ENCODE data around the gene FOXO1. TPM values are rescaled to one million over a fixed set of nuclear protein-coding genes. Genes with fewer than 3 reads are reported as not detected.

Gene FOXO1
- total RNA-seq, 2 donors from 2014 or later: 41.7 to 60.9 TPM

- H3K36me3 ChIP-seq: no peaks in the 10 kb centered on the region
- DNase-seq (ENCODE audit: low spot score) (no peak), ATAC-seq (ENCODE audit: insufficient number of reproducible peaks, low FRiP score, low read depth) (no peak)
- H3K9me3 ChIP-seq: no peaks in the 10 kb centered on the region
- no peak for TF ChIP-seq CTCF (IDR thresholded peaks at IDR 0.05)
- no peaks in the 10 kb centered on the region for H3K27me3 ChIP-seq (replicated peaks; ENCODE audit: insufficient read depth)
- H3K4me1 ChIP-seq (ENCODE audit: control insufficient read depth in 1 of 2, low read depth in 2 of 2): no peaks in the 10 kb centered on the region
- no peak overlapping the region for H3K27ac ChIP-seq
- H3K4me3 ChIP-seq: no peak overlapping the region
These were observed 26.5 kb upstream of the FOXO1 start for GRCh38 chr13:40692946-40693345.

- Histone ChIP-seq H3K9me3 (no peaks in the 10 kb centered on the region), H3K27ac (no peak overlapping the region), H3K36me3 (no peaks in the 10 kb centered on the region), H3K4me3 (no peak overlapping the region), H3K4me1 (ENCODE audit: control insufficient read depth in 1 of 2, low read depth in 2 of 2) (no peaks in the 10 kb centered on the region), H3K27me3 (replicated peaks; ENCODE audit: insufficient read depth) (no peaks in the 10 kb centered on the region)
- DNase-seq (ENCODE audit: low spot score) (no peak), ATAC-seq (ENCODE audit: insufficient number of reproducible peaks, low FRiP score, low read depth) (no peak)
- no peak for TF ChIP-seq CTCF (IDR thresholded peaks at IDR 0.05)
These were observed 22.3 kb upstream of the FOXO1 start for GRCh38 chr13:40688781-40689180.

- Histone ChIP-seq H3K27me3 (replicated peaks; ENCODE audit: insufficient read depth) (no peaks in the 10 kb centered on the region), H3K27ac (no peak overlapping the region), H3K9me3 (no peaks in the 10 kb centered on the region), H3K4me3 (no peak overlapping the region), H3K36me3 (no peaks in the 10 kb centered on the region), H3K4me1 (ENCODE audit: control insufficient read depth in 1 of 2, low read depth in 2 of 2) (peaks cover 5 to 13% of the 10 kb centered on the region in 2 donors)
- ATAC-seq (ENCODE audit: insufficient number of reproducible peaks, low FRiP score, low read depth) (no peak), DNase-seq (ENCODE audit: low spot score) (no peak)
- TF ChIP-seq CTCF (IDR thresholded peaks at IDR 0.05): peak; percentile 71
These were observed 16.2 kb upstream of the FOXO1 start for GRCh38 chr13:40682449-40683240.

- H3K36me3 ChIP-seq: no peaks in the 10 kb centered on the region
- H3K4me1 ChIP-seq (ENCODE audit: control insufficient read depth in 1 of 2, low read depth in 2 of 2): peaks cover 7 to 19% of the 10 kb centered on the region in 2 donors
- no peak overlapping the region for H3K27ac ChIP-seq
- TF ChIP-seq CTCF (IDR thresholded peaks at IDR 0.05): no peak
- no peaks in the 10 kb centered on the region for H3K9me3 ChIP-seq
- no peak for ATAC-seq (ENCODE audit: insufficient number of reproducible peaks, low FRiP score, low read depth)
- no peaks in the 10 kb centered on the region for H3K27me3 ChIP-seq (replicated peaks; ENCODE audit: insufficient read depth)
- DNase-seq (ENCODE audit: low spot score): no peak
- H3K4me3 ChIP-seq: no peak overlapping the region
These were observed 15.1 kb upstream of the FOXO1 start for GRCh38 chr13:40681341-40682146.

- H3K27ac ChIP-seq: no peak overlapping the region
- no peak for DNase-seq (ENCODE audit: low spot score)
- no peak for ATAC-seq (ENCODE audit: insufficient number of reproducible peaks, low FRiP score, low read depth)
These were observed 14.3 kb upstream of the FOXO1 start for GRCh38 chr13:40680659-40681323.

More at GRCh38 chr13:40680659-40681323, 14.3 kb upstream of the FOXO1 start:
- no peaks in the 10 kb centered on the region for H3K9me3 ChIP-seq
- no peaks in the 10 kb centered on the region for H3K36me3 ChIP-seq
- H3K4me1 ChIP-seq (ENCODE audit: control insufficient read depth in 1 of 2, low read depth in 2 of 2): peaks cover 7 to 19% of the 10 kb centered on the region in 2 donors
- no peak overlapping the region for H3K4me3 ChIP-seq
- no peaks in the 10 kb centered on the region for H3K27me3 ChIP-seq (replicated peaks; ENCODE audit: insufficient read depth)
- no peak for TF ChIP-seq CTCF (IDR thresholded peaks at IDR 0.05)

Data from thoracic aorta (tissue), 2 donors.